ENCODE measurements around the gene MAP6.
"Not testable (repeated sequence)": the region's sequence is repeated elsewhere in the genome, so short reads cannot be mapped to it uniquely, and the experiment has no call there.

Gene MAP6

DNA sequence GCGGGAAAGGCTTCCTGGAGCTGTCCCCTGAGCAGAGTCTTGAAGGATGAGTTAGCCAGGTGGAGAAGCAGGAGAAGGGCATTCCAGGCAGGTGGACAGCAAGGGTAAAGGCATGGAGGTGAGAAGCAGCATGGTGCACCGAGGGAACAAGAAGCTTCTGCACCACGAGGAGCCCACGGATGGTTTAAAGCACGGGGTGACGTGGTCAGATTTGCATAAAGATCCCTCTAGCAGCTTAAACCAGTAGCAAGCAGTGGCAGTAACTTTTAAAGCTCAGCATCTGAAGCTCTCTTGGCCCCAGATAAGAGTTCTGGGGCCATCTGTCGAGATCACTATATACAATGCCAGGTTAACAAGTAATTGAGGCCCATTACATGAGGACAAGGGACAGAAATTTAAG is 69.9 kb downstream of the MAP6 start:
- TF ChIP-seq ZNF274 (IDR thresholded peaks at IDR 0.05; ENCODE audit: low read depth, low read length) = no peak

DNA sequence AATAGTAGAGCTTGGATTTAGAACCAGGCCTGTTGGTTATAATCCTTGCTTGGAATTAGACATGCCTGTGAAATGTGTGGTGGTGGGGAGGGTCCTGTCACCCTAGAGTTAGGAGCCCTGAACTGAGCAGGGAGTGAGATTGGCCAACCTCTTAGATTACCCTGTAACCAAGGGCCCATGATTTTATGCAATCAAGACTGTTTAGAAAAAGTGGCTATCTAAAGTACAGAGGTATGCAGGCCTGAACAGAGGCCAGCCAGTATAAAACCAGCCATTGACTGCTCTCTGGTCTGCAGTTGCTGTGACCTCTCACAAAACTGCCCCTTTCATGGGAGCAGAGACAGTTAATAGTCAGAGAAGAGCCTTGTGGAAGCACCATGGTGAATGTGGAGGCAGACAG is 70.6 kb downstream of the MAP6 start:
- no peak overlapping the region for H3K4me3 ChIP-seq (ENCODE audit: low read length)
- TF ChIP-seq ZNF274 (IDR thresholded peaks at IDR 0.05; ENCODE audit: low read depth, low read length) = no peak

More for the DNA sequence above, 69.9 kb downstream of the MAP6 start:
- H3K4me3 ChIP-seq (ENCODE audit: low read length) = no peak overlapping the region

DNA sequence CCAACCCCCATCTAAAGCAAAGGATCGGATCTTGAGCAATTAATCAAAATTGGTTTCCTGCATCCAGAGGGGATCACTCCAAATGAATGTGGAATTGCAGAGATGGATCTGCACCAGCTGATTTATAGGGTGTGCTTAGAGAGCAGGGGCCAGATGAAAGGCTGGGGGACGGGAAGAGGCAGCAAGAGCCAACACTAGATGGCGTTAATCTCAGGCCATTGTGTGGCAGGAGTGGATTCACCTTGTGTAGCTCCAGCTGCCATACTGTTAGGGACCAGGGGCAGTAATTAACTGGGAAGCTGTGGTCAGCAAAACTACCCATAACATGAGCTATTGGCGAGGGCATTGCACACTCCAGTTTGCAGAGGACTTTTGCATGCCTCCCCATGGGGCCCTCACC is 71.2 kb downstream of the MAP6 start:
- TF ChIP-seq ZNF274 (IDR thresholded peaks at IDR 0.05; ENCODE audit: low read depth, low read length) = no peak
- H3K4me3 ChIP-seq (ENCODE audit: low read length) = no peak overlapping the region

DNA sequence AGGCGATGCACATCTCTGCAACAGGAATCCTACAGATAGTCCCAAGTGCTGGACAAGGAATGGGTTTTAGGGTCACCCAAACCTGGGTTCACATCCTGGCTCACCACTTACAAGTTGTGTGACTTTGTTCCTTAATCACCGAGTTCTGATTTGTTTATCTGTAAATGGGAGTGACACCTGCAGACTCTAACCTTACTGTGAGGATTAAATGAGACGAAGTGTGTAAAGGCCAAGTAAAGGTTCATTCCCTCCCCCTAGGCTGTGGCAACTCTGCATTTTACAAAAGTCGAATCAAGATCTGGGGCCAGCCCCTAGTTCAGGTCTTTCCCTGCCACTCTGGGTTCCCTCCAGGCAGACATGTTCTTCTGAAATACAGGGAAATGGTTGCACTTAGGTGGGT is 71.9 kb downstream of the MAP6 start:
- TF ChIP-seq ZNF274 (IDR thresholded peaks at IDR 0.05; ENCODE audit: low read depth, low read length) = no peak
- no peak overlapping the region for H3K4me3 ChIP-seq (ENCODE audit: low read length)

DNA sequence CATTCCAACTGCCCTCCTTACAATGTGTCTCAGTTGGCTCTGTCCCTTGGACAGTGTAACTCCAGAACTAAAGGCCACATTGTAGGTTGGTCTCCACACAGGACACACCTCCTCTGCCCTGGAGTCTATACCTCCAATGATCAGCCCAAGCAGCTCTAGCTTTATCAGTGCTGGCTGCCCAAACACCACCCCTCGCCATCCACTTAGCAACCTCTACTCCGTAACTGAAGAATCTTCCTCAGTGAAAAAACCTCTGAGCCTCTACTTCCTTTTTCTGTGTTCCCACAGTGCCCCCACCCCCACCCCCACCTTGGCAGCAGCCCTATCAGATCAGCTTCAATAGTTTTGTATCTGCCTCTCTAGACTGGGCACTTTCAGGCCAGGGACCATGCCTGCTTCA is 73.4 kb downstream of the MAP6 start:
- no peak overlapping the region for H3K4me3 ChIP-seq (ENCODE audit: low read length)
- TF ChIP-seq ZNF274 (IDR thresholded peaks at IDR 0.05; ENCODE audit: low read depth, low read length) = no peak

DNA sequence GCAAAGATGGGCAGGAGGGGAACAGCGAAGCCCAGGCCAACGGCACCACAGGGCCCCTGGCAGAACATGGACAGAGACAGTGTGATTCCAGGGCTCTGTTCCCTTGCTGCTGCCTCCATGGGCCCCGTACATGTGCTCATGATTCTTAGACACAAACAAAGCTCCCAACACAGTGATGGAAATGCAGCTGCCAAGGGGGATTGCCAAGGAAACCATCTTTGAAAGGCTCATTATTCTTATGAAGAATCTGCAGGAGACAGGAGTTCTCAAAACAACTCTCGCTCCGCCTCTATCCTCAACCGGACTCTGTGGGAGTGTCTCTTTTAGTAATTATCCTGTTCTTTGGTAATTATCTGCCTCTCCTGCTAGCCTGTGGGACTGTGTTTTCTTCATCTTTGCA is 74.6 kb downstream of the MAP6 start:
- no peak for TF ChIP-seq ZNF274 (IDR thresholded peaks at IDR 0.05; ENCODE audit: low read depth, low read length)

DNA sequence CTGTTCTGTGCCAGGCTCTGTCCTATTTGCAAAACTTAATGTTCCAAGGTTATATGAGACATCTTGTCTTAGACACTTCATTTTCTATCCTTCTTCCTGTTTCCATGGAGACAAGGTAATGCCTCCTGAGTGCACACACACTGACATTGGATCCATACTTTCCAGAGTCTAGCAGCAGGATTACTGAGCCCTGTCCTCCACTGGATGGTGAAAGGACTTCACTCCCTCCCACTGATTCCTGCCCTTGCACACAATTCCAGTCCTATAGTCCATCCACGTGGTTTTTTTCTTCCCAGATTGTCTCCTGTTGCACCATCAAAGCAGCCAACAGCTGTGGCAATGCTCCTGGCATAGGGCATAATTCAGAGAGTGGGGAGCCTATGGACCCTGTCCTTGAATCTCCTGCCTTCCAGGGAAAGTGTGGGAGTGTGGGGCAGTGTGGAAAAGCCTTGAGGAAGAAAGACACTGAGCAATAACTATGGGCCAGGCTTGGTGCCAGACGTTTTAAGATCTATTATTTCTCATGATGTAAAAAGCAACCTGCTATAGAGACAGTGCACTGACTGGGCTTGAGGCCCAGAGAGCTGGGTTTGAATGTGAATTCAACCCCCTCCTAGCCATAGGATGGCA is 75.4 kb downstream of the MAP6 start:
- TF ChIP-seq ZNF274 (IDR thresholded peaks at IDR 0.05; ENCODE audit: low read depth, low read length) = no peak

More for the DNA sequence above, 74.6 kb downstream of the MAP6 start:
- H3K4me3 ChIP-seq (ENCODE audit: low read length) = no peak overlapping the region

DNA sequence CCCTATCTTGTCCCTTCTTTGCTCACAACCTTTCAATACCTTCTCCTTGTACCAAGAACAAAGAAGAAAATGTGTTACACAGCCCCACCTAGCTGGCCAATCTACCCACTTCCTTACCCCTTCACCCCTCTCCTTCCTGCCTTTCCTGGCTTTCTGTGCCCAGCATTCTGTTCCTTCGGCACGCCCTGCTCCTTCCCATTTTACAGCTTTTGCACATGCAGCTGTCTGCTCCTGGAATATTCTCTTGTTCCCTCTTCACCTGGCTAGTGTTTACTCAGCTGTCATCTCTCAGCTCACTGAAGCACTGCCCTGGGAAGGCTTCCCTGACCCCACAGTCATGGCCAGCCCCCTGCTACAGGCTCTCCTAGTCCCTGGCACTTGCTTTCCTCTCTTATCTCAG is 76.1 kb downstream of the MAP6 start:
- TF ChIP-seq ZNF274 (IDR thresholded peaks at IDR 0.05; ENCODE audit: low read depth, low read length) = no peak
- H3K4me3 ChIP-seq (ENCODE audit: low read length) = no peak overlapping the region

More for the DNA sequence above, 75.4 kb downstream of the MAP6 start:
- H3K4me3 ChIP-seq (ENCODE audit: low read length) = no peak overlapping the region

DNA sequence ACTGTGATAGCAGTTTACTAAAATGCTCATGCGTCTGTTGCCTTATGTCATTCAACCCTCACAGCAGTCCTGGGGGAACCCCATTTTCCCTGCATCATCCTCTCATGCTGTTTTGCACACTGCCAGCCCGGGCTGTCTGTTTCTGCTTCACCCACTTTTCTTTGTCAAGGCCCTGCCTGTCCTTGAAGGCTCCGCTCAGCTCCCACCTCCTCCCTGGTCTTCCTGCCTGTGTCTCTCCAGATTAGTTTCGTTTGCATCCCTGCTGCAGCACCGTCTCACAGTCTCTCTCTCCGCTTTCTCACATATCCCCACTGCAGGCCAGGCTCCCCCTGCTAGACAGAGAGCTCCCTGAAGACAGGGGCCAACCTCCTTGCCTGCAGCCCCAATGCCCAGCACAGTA is 76.9 kb downstream of the MAP6 start:
- H3K4me3 ChIP-seq (ENCODE audit: low read length) = no peak overlapping the region
- no peak for TF ChIP-seq ZNF274 (IDR thresholded peaks at IDR 0.05; ENCODE audit: low read depth, low read length)

DNA sequence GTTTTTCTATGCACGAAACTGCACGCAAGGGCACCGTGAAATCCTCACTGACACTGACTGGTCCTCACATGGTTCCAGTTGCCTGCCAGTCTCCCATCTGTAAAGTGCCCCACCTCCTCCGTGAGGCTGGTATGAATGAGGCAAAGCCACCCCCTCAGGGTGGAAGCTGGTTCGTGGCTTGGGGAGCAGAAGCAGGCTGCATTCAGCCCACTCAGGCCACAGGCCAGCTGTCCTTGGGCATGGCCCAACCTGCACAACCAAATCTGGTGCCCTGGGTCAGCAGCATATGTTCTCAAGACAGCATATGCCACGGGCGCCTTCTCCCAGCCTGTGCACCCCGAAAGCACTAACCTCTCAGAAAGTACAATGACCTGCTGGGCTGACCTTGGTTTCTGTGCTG is 77.5 kb downstream of the MAP6 start:
- no peak overlapping the region for H3K4me3 ChIP-seq (ENCODE audit: low read length)
- TF ChIP-seq ZNF274 (IDR thresholded peaks at IDR 0.05; ENCODE audit: low read depth, low read length) = no peak

DNA sequence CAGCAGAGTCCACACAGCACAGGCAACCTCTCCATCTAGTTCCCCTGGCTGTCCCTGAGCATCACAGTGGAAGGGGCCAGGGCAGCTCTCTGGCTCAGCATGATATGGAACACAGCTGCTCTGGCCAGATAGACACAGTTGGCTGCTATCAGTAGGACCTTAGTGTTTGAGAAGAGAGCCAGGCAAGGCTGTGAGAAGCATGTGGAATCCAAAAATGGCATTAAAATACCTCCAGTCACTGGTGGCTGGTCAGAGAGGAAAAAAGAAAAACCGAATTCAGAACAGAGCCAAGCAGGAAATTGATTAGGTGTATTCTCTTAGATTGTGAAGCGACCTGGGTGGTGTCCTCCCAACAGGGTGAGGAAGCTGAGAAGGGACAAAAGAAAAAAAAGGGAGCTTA is 78.9 kb downstream of the MAP6 start:
- no peak for TF ChIP-seq ZNF274 (IDR thresholded peaks at IDR 0.05; ENCODE audit: low read depth, low read length)
- no peak overlapping the region for H3K4me3 ChIP-seq (ENCODE audit: low read length)

DNA sequence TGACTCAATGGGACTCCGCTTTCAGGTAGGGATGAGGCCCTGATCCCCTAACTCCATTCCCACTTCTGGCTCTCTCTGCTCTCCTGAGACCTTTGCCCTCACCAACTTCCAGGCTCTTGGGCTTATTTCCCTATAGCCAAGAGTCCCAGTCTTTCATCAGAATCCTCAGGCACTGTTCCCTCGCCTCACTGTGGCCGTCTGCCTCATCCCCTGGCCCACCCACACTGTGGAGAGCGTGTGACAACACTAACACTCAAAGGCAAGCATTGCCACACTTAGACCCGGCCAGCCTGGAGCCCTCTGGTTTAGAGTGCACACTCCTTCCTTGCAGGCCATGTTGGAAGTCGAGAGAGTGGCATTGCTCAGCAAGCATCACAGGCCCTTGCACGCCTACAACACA is 79.8 kb downstream of the MAP6 start:
- H3K4me3 ChIP-seq (ENCODE audit: low read length) = no peak overlapping the region
- no peak for TF ChIP-seq ZNF274 (IDR thresholded peaks at IDR 0.05; ENCODE audit: low read depth, low read length)

DNA sequence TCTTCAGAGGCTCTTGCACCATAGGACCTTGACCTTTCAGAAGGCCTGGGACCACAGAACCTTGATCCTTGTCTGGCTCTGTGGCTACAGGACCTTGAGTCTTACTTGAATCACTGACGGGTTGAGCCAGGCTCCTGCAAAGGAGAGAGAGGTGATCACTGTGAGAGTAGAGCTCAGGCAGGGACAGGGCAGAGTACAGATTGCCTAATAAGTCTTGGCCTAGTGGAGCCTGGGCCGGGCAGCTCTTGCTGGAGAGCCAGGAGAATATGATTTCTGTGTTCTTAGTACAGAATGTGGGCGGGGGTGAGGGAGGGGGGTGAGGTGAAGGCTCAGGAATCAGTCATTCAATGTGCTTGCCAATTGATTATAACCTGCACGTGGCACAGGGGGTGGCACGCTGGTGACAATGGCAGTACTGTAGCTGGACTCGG is 80.8 kb downstream of the MAP6 start:
- no peak overlapping the region for H3K4me3 ChIP-seq (ENCODE audit: low read length)
- TF ChIP-seq ZNF274 (IDR thresholded peaks at IDR 0.05; ENCODE audit: low read depth, low read length) = no peak

DNA sequence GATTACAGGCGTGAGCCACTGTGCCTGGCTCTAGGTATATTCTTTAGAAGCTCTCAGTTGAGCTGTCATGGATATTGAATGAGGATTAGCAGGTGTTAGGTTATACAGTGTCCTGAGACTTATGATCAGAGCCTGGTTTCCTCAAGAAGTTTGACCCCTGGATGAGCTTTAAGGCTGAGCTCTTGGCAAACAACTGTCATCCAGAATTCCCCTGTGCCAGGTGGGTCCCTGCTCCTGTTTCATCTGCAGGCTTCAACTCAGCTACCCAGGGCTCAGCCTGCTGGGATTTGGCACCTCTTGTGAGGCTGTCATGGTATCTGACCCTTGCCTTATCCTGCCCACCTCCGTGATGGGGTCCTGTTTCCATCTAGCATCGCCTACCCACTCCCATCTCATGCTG is 82.4 kb downstream of the MAP6 start:
- no peak for TF ChIP-seq ZNF274 (IDR thresholded peaks at IDR 0.05; ENCODE audit: low read depth, low read length)
- no peak overlapping the region for H3K4me3 ChIP-seq (ENCODE audit: low read length)

DNA sequence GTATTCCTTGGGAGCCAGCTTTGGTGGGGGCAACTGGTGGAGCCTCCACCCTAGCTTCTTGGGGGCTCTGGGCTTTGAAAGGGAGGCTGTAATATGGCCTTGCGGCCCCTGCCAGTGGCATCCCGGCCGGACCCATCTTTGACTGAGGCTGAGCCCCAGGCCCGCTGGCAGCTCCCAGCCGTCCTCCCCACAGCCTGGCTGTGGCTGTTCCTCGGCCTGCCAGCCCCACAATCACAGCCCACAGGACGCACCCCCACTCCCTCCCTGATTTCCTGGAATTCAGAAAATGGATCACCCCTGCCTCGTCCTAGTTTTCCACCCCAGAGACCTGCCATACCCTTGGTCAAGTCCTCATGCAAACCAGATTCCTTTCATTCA is 83.6 kb downstream of the MAP6 start:
- TF ChIP-seq ZNF274 (IDR thresholded peaks at IDR 0.05; ENCODE audit: low read depth, low read length) = no peak
- H3K4me3 ChIP-seq (ENCODE audit: low read length) = no peak overlapping the region

DNA sequence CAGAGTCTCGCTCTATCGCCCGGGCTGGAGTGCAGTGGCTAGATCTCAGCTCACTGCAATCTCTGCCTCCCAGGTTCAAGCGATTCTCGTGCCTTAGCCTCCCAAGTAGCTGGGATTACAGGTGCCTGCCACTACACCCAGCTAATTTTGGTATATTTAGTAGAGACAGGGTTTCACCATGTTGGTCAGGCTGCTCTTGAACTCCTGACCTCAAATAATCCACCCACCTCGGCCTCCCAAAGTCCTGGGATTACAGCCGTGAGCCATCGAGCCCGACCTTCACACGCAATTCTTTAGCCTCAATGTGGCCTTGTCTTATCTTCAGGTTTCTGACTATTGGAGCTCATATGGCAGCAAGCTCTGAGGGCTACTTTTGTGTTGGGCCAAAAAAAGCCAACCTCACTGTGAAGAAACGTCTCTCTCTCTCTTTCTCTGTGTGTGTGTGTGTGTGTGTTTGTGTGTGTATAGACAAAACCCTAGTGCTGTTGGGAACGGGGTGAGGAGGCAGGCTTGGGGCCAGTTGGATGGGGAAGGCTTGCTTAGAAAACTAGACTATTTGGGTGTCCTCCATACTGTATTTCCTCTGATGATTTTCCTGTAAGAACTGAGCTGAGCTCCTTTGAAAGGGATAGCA is 84.1 kb downstream of the MAP6 start:
- not testable (repeated sequence) for H3K4me3 ChIP-seq (ENCODE audit: low read length)
